Measurements from ENCODE around the gene RNU2-1.
"Not testable (repeated sequence)": the region's sequence is repeated elsewhere in the genome, so short reads cannot be mapped to it uniquely, and the experiment has no call there.

RNU2-1 gene

GRCh38 chr17:43216369-43216761 is 17.4 kb downstream of the RNU2-1 start:
- DNase-seq (ENCODE audit: low spot score): no peak

- DNase-seq (ENCODE audit: low spot score): no peak
Observed at GRCh38 chr17:43215341-43215740, 18.4 kb downstream of the RNU2-1 start.

DNA sequence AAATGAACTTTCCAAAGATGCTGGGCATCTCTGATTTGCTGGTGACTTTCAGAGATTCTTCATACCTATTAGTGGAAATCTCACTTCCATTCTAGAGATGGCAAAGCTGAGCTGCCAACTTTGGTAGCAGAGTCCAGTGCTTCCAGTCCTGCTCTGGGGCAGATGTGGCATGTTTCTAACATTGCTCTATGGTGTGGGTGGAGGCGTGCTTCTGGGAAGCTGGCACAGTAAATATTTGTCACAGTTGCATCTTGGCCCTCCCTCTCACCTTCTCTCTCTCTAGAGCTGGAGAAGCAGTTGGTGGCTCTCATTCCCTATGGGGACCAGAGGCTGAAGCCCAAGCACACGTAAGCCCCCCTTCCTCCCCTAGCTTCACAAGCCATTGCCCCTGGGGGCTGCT is 20.2 kb downstream of the RNU2-1 start:
- no peak for DNase-seq (ENCODE audit: low spot score)

GRCh38 chr17:43212641-43213490 is 20.9 kb downstream of the RNU2-1 start:
- no peak for DNase-seq (ENCODE audit: low spot score)

DNA sequence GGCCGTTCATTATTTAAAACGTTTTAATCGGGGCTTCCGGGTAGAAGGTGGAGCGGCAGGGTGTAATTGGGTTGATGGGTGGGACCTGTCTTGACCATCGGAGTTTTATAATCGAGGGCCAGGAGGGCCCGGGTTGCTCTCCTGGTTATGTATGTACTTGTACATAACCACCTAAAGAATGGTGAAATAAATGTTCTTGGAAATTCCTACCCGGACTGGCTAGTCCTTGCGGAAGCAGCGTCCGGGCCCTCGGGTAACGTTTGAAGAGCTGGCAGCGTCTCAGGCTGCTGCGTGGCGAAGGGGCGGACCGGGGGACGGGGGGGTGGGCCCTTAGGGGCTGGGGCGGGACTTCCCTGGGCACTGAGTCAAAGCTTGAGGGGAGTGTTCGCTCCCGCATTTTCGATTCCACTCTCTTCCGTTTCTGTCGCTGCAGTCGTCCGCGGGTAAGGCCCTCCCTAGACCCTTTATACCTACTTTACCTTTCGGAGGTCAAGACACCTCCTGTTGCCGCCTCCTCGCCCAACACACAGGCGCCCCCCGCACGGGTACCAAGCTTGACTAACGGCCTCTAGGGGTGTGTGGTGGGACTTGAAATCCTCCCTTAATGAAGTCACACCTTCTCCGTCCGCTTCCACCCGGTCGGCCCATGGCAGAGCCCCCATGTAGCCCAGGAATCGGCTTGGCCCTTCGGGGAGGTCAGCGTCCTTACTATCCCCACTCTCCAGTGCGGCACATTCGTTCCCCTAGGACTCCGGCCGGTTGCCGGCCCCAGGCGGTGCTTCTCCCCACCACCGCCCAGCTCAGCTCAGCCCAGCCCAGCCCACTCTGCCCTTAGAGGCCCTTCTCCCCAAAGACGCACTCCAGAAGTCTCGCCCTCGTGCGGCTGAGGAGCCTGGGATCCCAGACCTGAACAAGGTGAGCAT is 22.0 kb downstream of the RNU2-1 start, which contains the start of gene TMEM106A:
TSS of gene TMEM106A (plus strand) at position 396 of the 923 bp plus-strand sequence. CDS start 1,167 bp downstream, outside the sequence.
- DNase-seq (ENCODE audit: low spot score): no peak

DNA sequence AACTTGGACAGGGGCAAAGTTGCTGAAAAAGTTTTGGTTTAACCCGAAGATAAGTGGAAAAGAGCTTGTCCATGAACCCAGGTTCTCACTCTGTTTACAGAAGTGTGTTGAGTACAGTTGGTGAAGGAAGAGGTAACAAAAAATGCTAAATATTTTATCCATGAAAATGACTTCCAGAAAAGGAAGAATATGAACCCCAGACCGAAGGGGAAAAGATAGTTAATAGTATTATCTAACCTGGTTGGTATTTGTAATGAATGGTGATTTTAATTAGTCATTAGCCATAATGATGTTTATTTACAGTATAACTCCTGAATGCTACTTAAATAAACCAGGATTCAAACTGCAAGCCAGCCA is 22.7 kb downstream of the RNU2-1 start:
- DNase-seq (ENCODE audit: low spot score): no peak

- no peak for DNase-seq (ENCODE audit: low spot score)
Observed at GRCh38 chr17:43210576-43210975, 23.2 kb downstream of the RNU2-1 start.

DNA sequence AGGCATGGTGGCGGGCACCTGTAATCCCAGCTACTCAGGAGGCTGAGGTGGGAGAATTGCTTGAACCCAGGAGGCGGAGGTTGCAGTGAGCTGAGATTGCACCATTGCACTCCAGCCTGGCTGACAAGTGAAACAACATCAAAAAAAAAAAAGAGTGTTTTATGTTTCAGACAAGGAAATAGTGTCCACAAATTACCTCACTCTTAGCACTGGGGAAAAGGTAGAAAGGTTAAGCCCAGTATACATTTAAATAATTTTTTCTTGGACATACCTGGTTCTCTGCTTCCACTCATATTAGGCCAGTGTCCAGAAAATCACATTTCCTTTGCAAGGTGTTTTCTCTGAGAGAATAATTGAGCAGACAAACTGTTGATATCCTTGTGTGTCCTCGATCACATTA is 30.8 kb downstream of the RNU2-1 start:
- not testable (repeated sequence) for DNase-seq (ENCODE audit: low spot score)

DNA sequence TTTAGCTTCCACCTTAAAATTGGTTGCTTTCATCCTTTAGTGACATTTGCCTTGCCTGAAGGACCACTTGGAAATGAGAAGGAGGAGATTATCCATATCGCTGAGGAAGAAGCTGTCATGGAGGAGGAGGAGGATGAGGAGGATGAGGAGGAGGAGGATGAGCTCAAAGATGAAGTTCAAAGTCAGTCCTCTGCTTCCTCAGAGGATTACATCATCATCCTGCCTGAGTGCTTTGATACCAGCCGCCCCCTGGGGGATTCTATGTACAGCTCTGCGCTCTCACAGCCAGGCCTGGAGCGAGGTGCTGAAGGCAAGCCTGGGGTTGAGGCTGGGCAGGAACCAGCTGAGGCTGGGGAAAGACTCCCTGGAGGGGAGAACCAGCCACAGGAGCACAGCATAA is 33.6 kb downstream of the RNU2-1 start:
- DNase-seq (ENCODE audit: low spot score): peak; percentile 91

DNA sequence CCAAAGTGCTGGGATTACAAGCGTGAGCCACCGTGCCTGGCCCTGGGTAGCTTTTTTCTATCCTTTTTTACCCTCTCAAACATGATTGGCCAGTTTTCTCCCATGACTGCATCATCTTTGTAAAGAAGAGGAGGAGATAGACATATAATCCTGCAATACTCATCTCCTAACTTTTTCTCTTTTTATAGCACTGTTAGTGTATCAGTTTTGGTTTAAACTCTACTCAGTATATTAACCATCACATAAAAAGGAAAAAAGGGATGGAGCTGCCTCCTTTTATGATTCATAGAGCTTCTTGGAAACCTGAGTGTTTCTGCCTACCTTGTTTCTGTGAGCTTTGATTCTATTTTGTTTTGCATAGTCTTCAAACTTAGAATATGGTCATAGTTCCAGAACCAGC is 34.1 kb downstream of the RNU2-1 start:
- no peak for DNase-seq (ENCODE audit: low spot score)

DNA sequence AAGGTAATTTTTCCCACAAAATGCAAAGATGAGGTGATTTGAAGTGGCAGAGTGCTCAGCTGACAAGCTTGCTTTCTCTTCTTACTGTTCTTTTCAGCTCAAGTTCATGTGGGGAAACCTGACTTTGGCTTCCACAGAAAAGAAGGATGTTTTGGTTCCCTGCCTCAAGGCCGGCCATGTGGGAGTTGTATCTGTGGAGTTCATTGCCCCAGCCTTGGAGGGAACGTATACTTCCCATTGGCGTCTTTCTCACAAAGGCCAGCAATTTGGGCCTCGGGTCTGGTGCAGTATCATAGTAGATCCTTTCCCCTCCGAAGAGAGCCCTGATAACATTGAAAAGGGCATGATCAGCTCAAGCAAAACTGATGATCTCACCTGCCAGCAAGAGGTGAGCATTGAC is 40.5 kb downstream of the RNU2-1 start:
- DNase-seq (ENCODE audit: low spot score): no peak

DNA sequence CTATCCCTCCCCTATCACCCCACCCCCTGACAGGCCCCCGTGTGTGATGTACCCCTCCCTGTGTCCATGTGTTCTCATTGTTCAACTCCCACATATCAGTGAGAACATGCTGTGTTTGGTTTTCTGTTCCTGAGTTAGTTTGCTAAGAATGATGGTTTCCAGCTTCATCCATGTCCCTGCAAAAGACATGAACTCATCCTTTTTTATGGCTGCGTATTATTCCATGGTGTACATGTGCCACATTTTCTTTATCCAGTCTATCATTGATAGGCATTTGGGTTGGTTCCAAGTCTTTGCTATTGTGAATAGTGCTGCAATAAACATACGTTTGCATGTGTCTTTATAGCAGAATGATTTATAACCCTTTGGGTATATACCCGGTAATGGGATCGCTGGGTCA is 47.1 kb downstream of the RNU2-1 start:
- not testable (repeated sequence) for DNase-seq (ENCODE audit: low spot score)

DNA sequence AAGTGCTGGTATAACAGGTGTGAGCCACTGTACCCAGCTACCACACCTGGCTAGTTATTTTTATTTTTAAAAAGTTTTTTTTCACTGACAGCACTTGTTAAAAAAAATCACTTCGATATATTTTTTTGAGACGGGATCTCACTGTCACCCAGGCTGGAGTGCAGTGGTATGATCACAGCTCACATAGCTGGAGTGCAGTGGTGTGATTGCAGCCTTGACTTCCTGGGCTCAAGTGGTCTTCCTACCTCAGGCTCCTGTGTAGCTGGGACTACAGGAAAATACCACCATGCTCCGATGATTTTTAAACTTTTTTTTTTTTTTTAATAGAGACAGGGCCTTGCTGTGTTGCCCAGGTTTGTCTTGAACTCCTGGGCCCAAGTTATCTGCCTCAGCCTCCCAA is 49.9 kb downstream of the RNU2-1 start:
- DNase-seq (ENCODE audit: low spot score): no peak
